AG04450 (cell line): ENCODE data around the gene ZNF14. TPM values are rescaled to one million over a fixed set of nuclear protein-coding genes. Genes with fewer than 3 reads are reported as not detected.
"Not testable (repeated sequence)": the region's sequence is repeated elsewhere in the genome, so short reads cannot be mapped to it uniquely, and the experiment has no call there.

ENCODE experiments used
- CTCF ChIA-PET: fragments of 300-600, 350-600 bp; formaldehyde crosslinking; extraction: SDS; loops from one replicate; lab custom pipeline; 2022; ENCODE audit warnings: antibody characterized with exemption, inconsistent platforms; lab: Charles Lee
- POLR2A ChIA-PET: fragments of 350-600 bp; formaldehyde crosslinking; extraction: SDS; loops from one replicate; lab custom pipeline; 2021; ENCODE audit warnings: antibody characterized with exemption, inconsistent platforms; lab: Yijun Ruan, JAX
- DNase-seq: peaks from one replicate; pipeline ENCODE4 v3.0.0-alpha.2; 2011; ENCODE audit warnings: low read depth, low spot score
- H3K27ac ChIP-seq: one replicate; pipeline ENCODE4 v1.5.1; 2012; ENCODE audit warnings: low read depth, low read length, control low read depth
- H3K27me3 ChIP-seq: one replicate; pipeline ENCODE4 v1.6.0; 2012; ENCODE audit warnings: low read length; ENCODE audit not compliant: control insufficient read depth, insufficient read depth
- H3K4me3 ChIP-seq: 2 replicates; pipeline ENCODE4 v1.5.1; 2011; ENCODE audit warnings: mild to moderate bottlenecking, low read depth, low read length, control low read depth
- H3K9me3 ChIP-seq: 2 replicates; pipeline ENCODE4 v1.5.1; 2012; ENCODE audit warnings: low read length; ENCODE audit not compliant: control insufficient read depth, insufficient read depth
- CTCF ChIP-seq: IDR thresholded peaks from 2 replicates; pipeline ENCODE4 v1.5.1; 2011; ENCODE audit warnings: low read depth, low read length, control low read depth, inconsistent platforms
- polyA plus RNA-seq: library from polyadenylated mRNA; depleted of rRNA; stranded (reverse); fragments of >200 nt; gene quantifications from 2 replicates; pipeline ENCODE4 v1.2.3, GENCODE V29; 2011

The ZNF14 gene
- polyA plus RNA-seq, 1 experiment, result 4.2 TPM

- POLR2A ChIA-PET, result no interaction called here
- no peaks in the 10 kb centered on the region for H3K27me3 ChIP-seq
- H3K27ac ChIP-seq, result no peak overlapping the region
- CTCF ChIA-PET, result no interaction called here
- no peak overlapping the region for H3K4me3 ChIP-seq
- peaks cover 89% of the 10 kb centered on the region for H3K9me3 ChIP-seq
- no peak for DNase-seq
- no peak for TF ChIP-seq CTCF
These were observed 11.7 kb upstream of the ZNF14 start for GRCh38 chr19:19744641-19745040.

GRCh38 chr19:19743921-19744320, 11.0 kb upstream of the ZNF14 start:
- CTCF ChIA-PET, H3K27ac ChIP-seq, H3K4me3 ChIP-seq, POLR2A ChIA-PET, H3K27me3 ChIP-seq, DNase-seq: not testable (repeated sequence)
- H3K9me3 ChIP-seq, result peaks cover 89% of the 10 kb centered on the region

- Histone ChIP-seq H3K9me3 (peaks cover 86% of the 10 kb centered on the region), H3K27ac (no peak overlapping the region), H3K4me3 (no peak overlapping the region), H3K27me3 (no peaks in the 10 kb centered on the region)
- no peak for DNase-seq
- ChIA-PET CTCF (no interaction called here), POLR2A (no interaction called here)
- no peak for TF ChIP-seq CTCF
These were observed 10.3 kb upstream of the ZNF14 start for GRCh38 chr19:19743176-19743575.

GRCh38 chr19:19742773-19743172, 9.9 kb upstream of the ZNF14 start:
- TF ChIP-seq CTCF, result no peak
- H3K27me3 ChIP-seq, result no peaks in the 10 kb centered on the region
- POLR2A ChIA-PET, result no interaction called here

GRCh38 chr19:19741184-19741583, 8.3 kb upstream of the ZNF14 start:
- DNase-seq, result no peak
- ChIA-PET POLR2A (no interaction called here), CTCF (no interaction called here)
- Histone ChIP-seq H3K4me3 (no peak overlapping the region), H3K27me3 (no peaks in the 10 kb centered on the region), H3K9me3 (peaks cover 76% of the 10 kb centered on the region), H3K27ac (no peak overlapping the region)
- TF ChIP-seq CTCF, result no peak

More at GRCh38 chr19:19742773-19743172, 9.9 kb upstream of the ZNF14 start:
- no peak overlapping the region for H3K27ac ChIP-seq
- CTCF ChIA-PET, result no interaction called here
- peaks cover 86% of the 10 kb centered on the region for H3K9me3 ChIP-seq
- H3K4me3 ChIP-seq, result no peak overlapping the region
- no peak for DNase-seq

- H3K27ac ChIP-seq, result no peak overlapping the region
- CTCF ChIA-PET, result no interaction called here
- H3K27me3 ChIP-seq, result no peaks in the 10 kb centered on the region
- TF ChIP-seq CTCF, result no peak
- peaks cover 72% of the 10 kb centered on the region for H3K9me3 ChIP-seq
- no peak for DNase-seq
- H3K4me3 ChIP-seq, result no peak overlapping the region
- POLR2A ChIA-PET, result no interaction called here
These were observed 7.8 kb upstream of the ZNF14 start for GRCh38 chr19:19740755-19741154.
